ENCODE results near the gene KANSL1.

- TF ChIP-seq POLR2A (IDR thresholded peaks at IDR 0.05; ENCODE audit: low read depth, low read length) (no peak), POLR2AphosphoS5 (IDR thresholded peaks at IDR 0.05; ENCODE audit: low read depth, low read length) (no peak)
These were observed 196.8 kb downstream of the KANSL1 start for GRCh38 chr17:45996282-45996937.
